HG03039 (cell line): ENCODE results near the gene PTPN9.
"Not testable (repeated sequence)": the region's sequence is repeated elsewhere in the genome, so short reads cannot be mapped to it uniquely, and the experiment has no call there.

Experiments
- ATAC-seq: cut with Tn5 transposase; IDR thresholded peaks from one replicate; pipeline ENCODE4 v1.9.1; 2021; ENCODE audit warnings: mild to moderate bottlenecking, moderate library complexity; ENCODE audit not compliant: unreplicated experiment

Gene PTPN9

GRCh38 chr15:75578948-75579920 lies at the start of gene PTPN9:
Gene PTPN9, minus strand, starts transcription at chr15:75579315. Its CDS starts 539 bp downstream, at chr15:75578776.
- peak; percentile 46 for ATAC-seq

GRCh38 chr15:75625542-75626347 lies 46.6 kb upstream of the PTPN9 start, which contains the start of gene SNUPN:
Gene SNUPN, minus strand, starts transcription at chr15:75625725. Its CDS starts 4,674 bp downstream, at chr15:75621051.
- peak; percentile 76 for ATAC-seq

GRCh38 chr15:75622505-75622904 lies 43.4 kb upstream of the PTPN9 start:
- ATAC-seq: no peak

GRCh38 chr15:75620841-75621391 lies 41.8 kb upstream of the PTPN9 start:
- ATAC-seq: no peak

- ATAC-seq: no peak
Measured at GRCh38 chr15:75620058-75620820, 41.1 kb upstream of the PTPN9 start.

- no peak for ATAC-seq
Measured at GRCh38 chr15:75616766-75617165, 37.7 kb upstream of the PTPN9 start.

GRCh38 chr15:75606711-75607699 lies 27.9 kb upstream of the PTPN9 start:
- ATAC-seq: no peak

- ATAC-seq: no peak
Measured at GRCh38 chr15:75606026-75606425, 26.9 kb upstream of the PTPN9 start.

- no peak for ATAC-seq
Measured at GRCh38 chr15:75599401-75599800, 20.3 kb upstream of the PTPN9 start.

- ATAC-seq: no peak
Measured at GRCh38 chr15:75598361-75598760, 19.2 kb upstream of the PTPN9 start.

- no peak for ATAC-seq
Measured at GRCh38 chr15:75597667-75598341, 18.7 kb upstream of the PTPN9 start.

GRCh38 chr15:75596703-75597345 lies 17.7 kb upstream of the PTPN9 start:
- ATAC-seq: no peak

GRCh38 chr15:75594276-75594675 lies 15.2 kb upstream of the PTPN9 start:
- no peak for ATAC-seq

- ATAC-seq: no peak
Measured at GRCh38 chr15:75591655-75592364, 12.7 kb upstream of the PTPN9 start.

GRCh38 chr15:75590239-75590638 lies 11.1 kb upstream of the PTPN9 start:
- ATAC-seq: no peak

GRCh38 chr15:75589071-75589470 lies 10.0 kb upstream of the PTPN9 start:
- no peak for ATAC-seq

GRCh38 chr15:75586422-75586821 lies 7.3 kb upstream of the PTPN9 start:
- not testable (repeated sequence) for ATAC-seq

- ATAC-seq: no peak
Measured at GRCh38 chr15:75584121-75584520, 5.0 kb upstream of the PTPN9 start.
